Hypothalamus (tissue), 51 donors: ENCODE data around the gene STKLD1.

Experiments used
- DNase-seq, 51 donors: peaks; one replicate each; lab custom pipeline; 2025; lab: John Stamatoyannopoulos, UW

STKLD1 gene

DNA sequence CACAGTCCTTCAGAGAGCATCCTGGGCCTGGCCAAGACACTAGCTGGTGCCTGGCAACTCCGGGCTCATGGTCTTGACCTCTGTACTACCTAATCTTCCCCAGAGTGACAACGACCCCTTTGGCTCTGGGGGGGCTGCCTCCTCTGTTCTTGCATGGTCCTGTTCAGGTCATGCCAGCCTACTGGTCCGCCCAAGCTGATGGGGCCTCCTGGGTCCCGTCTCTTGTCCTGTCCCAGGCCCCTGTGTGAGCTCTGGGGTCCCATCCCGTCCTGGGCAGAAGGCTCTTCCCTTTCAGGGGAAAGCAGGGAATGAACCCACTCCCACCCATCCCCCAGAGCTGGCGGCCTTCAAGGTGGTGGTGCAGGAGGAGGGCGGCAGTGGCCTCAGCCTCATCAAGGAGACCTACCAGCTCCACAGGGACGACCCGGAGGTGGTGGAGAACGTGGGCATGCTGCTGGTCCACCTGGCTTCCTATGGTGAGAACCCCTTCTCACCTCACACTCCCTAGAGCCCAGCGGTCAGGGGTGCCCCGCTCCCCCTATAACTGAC, 28.4 kb downstream of the STKLD1 start:
- no peak for DNase-seq

DNA sequence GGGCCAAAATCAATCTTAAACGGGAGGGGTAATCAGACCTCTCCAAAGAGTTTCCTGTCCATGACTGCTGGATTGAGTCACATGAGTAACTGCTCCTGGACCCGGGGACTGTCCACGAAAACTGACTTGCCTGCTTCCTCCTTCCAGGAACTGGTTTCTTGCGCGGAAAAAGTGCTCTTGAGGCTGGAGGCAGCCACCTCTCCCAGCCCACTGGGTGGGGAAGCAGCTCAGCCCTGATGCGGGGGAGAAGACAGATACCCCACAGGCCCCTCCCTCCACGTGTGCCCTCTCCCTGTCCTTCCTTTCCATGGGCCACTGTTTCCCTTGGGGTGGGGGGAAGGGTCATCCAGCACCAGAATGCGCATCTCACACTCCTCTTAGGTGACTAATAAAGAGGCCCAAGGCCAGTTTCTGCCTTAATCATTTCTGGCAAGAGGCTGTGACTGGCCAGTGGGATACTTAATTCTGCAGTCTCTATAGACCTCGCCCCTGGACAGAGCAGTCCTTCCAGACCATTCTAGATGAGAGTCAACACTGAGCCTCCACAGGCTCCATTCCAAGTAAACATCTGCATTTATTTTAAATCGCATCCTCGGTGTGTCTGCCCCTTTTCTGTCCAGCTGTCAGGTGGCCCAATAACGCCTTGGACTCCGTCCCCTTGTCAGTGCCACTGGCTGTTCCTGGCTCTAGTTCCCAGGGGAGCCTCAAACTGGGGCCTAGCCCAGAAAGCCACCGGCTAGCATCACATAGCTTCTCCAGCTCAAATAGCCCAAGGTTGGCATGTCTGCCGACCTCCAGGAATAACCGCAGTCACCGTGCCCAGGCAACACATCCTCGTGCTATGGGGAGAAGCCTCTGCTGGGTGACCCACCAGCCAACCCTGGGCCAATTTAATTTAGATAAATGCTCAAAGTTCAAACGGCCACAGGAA, 29.6 kb downstream of the STKLD1 start:
- DNase-seq: no peak

DNA sequence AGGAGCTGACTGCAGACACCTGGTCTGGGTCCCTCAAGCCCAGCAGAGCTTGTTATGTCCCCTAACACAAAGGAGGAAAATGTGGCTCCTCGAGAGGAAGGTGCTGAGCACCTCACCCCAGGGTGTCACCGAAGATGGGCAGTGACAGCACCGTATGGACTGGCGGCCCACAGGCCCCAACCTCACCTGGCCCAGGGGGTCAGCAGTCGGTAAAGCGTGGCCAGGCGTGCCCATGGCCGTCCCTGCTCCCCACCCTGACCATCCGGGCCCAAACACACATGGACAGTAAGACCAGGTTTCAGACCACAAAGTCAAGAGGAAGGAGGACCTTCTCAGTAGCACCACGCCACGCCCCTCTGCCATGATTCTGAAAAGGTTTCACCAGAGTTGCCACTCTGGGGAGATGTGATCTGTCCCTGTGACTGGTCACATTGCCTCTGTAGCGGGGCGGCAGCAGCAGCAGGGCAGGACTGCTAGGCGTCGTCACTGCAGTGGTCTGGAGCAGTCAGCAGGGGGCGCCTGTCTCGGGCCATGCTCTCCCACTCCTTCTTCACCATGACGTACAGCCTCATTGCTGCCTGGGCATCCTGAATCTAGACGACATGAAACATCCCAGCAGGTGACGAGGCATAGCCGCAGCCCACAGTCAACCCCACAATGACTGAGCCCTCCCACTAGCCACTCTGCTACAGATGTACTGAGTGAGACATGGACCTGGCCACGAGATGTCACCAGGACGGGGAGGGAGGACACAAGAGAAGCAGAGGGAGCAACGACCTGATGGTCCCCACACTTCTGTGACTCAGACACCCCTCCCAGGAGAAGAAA, 30.5 kb downstream of the STKLD1 start:
- peak in 47 of 51 donors; percentile 5 to 79 (median 48) for DNase-seq

DNA sequence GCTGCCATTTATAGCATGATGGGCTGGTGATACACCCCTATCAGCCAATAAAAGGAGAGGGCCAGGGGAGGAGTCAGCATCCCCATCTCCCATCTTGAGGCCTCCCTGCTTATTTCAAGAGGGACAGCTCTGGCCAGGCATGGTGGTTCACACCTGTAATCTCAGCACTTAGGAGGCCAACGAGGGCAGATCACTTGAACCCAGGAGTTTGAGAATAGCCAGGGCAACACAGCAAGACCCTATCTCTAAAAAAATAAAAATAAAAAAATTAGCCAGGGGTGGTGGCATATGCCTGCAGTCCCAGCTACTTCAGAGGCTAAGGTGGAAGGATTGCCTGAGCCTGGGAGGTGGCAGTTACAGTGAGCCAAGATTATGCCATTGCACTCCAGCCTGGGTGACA, 31.9 kb downstream of the STKLD1 start:
- DNase-seq: no peak

DNA sequence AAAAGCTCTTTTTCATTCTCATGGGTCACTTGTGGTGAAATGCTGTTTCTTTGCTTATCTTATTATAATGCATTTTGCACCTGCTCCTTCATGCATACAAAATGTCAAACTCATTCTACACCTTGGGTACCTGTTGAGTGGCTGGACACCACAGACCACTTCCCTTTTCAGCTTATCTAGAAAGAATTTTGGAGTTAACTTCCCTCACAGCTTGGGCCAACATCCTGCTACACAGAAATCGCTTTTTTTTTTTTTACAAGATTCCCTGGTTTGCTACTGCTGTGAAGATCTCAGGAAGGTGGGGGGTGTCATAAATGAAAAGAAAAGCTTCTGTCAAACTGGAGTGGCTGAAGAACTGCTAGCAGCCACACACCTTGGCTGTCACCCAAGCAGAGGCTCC, 39.0 kb downstream of the STKLD1 start:
- DNase-seq: no peak

DNA sequence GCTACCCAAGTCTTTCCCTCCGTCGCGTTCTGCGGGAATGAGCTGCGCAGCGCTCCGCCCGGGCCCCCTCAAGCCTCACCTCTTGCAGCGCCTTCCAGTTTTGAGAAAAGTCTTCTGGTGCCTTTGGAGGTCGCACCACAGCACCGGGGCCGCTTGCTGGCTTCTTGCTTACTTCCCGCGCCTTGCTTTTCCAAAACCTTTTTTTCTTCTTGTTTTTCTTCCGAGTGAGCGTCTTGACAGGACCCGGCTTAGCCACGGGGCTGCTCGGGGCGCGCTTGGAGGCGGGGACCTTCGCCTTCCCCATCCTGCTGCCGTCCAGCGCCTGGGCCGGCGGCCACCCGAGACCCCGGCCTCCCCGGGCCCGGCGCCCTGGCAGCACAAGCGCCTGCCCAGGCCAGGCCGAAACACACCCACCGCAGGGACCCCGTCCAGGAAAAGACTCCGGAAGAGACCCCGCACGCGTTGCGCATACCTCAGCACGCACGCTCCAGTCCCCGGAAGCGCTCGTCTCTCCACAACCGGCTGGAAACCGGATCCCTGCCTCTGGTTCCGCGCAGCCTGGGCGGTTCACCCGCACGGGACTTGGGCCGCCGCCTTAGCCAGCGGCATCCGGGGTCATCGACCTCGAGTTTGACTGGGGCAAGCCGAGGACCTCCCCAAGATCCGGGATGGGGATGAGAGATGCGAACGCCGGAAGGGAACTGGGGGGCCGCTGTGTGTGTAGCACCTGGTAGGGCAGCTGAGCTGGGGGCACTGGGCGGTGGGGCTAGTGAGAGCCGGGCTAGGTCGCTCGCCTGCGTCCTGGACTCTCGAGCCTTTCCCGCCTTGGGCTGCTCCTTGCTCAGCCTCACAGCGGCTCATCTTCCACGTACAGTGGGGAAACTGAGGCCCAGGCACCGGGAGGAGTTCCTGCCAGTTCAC, 41.6 kb downstream of the STKLD1 start, which contains the start of gene REXO4:
Gene REXO4 (minus strand): TSS at position 470 of the 921 bp plus-strand sequence. CDS start 166 bp downstream, at position 304.
- DNase-seq: peak; percentile 49 to 94 (median 76)

DNA sequence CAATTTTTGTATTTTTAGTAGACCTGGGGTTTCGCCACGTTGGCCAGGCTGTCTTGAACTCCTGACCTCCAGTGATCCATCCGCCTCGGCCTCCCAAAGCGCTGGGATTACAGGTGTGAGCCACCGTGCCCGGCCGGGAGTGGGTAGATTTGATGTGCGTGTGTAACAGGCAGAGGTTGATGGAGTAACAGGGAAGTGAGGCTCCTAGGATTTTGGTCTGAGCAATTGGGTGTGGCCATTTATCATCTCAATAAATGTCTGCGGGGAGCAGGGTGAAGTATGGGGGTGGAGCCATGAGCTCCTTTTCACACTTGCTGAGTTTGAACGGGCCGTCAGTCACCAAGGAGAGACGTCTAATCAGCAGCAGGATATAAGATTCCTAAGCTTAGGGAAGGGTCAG, 42.8 kb downstream of the STKLD1 start:
- DNase-seq: no peak

DNA sequence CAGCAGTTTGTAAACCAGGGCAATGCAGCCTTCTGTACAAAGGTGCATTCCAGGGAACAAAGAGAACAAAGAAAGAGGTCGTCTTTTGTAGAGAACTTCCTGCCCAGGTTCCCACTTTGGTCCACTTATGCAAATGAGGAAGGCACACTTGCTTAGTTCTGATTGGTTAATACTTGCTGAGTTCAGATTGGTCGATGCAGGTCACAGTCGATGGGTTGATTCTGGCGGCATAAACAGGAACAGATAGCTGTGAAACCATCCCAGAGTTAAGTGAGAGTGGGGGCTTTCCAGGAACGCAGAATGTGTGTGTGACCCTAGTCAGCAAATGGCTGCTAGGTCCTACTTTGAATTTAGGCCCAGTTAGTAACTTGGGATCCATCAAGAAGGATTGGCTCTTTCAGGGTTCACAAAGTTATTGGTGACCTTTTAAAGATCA, 44.2 kb downstream of the STKLD1 start:
- DNase-seq: no peak

DNA sequence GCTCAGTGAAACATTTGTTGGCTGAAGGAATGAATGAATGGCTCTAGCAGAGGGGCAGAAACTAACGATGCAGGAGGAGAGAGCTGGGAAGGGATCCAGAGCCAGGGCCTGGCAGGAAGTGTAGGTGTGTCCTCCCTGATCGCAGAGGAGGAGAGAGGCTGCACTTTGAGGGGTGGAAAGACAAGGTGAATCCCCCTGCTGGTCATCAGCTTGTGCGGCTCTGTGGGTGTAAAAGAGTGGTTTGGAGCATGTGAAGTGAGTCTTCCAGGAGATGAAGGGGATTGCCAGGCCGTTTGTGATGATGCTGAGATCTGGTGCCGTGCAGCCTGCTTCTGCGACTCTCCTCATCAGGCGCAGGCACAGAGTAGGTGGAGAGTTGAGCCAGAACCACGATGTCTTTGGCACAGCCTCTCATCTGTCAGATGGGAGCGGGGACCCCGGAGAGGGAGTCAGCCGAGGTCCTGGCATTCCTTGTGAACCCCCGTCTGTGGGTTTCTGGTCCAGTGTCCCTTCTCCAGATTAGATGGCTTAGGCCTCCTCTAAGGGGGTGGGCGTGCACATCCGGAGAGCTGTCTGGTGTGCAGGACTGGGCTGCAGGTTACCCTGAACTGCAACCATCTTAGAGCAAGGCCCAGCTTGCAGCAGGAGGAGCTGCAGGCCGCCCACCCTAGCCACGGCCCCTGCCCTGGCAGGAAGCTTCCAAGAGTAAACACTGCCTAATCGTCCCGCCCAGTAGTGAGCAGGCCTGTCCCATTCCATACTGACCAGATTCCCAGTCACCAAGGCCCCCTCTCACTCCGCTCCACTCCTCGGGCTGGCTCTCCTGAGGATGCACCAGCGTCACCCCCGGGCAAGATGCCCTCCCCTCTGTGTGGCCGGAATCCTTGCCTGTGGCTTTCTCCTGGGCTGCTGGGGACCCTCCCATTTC, 45.7 kb downstream of the STKLD1 start, which contains the start of gene ADAMTS13:
Gene ADAMTS13 (plus strand): TSS at position 753 of the 928 bp plus-strand sequence. CDS start 77 bp downstream, at position 830.
- peak in 1 of 51 donors; percentile 52 for DNase-seq

DNA sequence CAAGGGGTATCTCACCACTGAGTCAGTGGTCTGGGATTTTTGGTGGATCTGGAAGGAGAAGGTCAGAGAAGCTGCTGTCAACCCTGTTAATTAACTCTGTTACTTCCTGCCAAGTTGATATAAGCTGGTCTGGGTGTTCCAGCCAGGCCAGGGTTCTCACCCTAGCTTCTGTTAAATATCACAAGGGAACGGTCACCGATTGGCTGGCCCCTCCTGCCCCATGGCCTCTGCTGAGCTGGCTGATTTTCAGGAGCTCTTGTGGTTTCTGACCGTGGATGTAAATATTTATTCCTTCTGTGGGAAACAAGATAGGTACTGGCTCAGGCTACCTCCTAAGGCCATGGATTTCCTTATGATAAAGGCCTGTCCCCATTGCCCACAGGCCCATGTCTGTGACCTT, 47.0 kb downstream of the STKLD1 start:
- DNase-seq: no peak

DNA sequence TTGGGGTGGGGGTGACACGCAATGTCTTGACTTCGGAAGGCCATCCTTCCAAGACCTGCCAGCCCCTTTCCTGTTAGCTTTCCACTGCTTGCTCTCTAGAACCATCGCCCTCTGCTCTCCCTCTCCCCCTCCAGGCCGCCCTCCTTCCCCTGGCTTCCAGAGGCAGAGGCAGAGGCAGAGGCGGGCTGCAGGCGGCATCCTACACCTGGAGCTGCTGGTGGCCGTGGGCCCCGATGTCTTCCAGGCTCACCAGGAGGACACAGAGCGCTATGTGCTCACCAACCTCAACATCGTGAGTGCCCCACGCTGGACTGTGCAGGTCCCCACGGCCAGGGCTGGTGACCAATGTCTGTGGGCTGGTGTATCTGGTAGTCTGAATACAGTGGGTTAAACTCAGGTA, 48.0 kb downstream of the STKLD1 start:
- DNase-seq: no peak

DNA sequence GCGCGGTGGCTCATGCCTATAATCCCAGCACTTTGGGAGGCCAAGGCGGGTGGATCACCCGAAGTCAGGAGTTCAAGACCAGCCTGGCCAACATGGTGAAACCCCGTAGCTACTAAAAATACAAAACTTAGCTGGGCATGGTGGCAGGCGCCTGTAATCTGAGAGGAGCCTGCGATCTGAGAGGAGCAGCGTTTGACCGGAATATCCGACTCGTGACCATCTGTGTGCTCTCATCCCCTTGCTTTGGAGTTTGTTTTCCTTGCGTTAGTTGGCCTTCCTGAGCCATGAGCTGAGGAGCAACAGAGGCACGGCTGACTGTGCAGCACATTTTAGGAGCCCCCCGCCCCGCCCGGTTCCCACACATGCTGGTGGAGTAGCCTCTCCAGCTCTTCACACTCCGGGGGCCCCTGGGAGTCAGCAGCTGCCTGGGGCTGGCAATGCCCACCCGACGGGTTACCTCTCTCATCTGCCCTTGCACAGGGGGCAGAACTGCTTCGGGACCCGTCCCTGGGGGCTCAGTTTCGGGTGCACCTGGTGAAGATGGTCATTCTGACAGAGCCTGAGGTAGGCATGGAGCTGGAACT, 49.0 kb downstream of the STKLD1 start:
- no peak for DNase-seq

DNA sequence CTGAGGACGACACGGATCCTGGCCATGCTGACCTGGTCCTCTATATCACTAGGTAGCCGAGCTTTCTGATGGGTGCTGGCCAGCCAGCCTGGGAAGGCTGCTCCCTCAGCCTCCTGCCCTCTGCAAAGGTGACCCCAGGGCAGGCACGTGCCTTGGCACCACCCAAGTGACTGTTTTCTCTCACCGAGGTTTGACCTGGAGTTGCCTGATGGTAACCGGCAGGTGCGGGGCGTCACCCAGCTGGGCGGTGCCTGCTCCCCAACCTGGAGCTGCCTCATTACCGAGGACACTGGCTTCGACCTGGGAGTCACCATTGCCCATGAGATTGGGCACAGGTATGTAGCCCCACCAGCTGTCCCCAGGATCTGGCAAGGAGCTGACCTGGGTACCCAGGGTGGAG, 49.8 kb downstream of the STKLD1 start:
- no peak for DNase-seq

DNA sequence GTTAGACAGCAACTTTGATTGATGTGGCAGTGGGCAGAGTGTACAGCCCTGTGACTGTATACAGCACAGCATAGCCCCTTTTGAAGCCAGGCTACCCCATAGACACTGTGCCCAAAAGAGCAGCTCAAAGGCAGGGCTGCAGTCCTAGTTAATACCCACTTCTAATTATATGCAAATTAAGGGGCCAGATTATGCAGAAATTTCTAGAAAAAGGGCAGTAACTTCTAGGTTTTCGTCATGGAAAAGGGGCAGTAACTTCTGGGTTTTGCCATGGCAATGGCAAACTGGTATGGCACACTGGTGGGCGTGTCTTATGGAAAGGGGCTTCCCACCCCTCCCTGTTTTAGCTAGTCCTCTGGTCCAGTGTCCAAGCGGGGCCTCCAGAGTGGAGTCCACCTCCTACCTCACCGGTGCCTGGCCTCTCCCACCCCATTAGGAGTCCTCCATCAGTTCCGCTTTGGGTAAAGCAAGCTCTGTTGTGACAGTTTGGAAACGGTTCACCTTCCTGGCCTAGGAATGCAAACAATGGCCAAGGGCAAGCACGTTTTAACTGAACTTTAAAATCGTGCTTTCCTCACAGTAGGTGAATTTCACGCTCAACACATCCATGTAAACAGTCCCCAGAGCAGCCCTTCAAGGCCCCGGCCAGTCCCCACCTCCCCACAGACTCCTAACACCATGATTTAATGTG, 51.6 kb downstream of the STKLD1 start:
- DNase-seq: no peak

DNA sequence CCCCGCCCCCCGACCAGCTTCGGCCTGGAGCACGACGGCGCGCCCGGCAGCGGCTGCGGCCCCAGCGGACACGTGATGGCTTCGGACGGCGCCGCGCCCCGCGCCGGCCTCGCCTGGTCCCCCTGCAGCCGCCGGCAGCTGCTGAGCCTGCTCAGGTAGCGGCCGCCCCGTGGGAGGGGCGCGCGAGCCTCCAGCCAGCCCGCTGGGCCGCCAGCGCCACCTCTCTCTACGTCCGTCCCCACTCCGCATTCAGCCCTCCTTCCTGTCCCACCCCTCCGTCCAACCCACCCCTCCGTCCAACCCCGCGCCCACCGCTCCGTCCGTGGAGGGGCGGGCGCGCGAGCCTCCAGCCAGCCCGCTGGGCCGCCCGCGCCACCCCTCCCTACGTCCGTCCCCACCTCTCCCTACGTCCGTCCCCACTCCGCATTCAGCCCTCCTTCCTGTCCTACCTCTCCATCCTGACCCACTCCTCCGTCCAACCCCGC, 52.5 kb downstream of the STKLD1 start:
- no peak for DNase-seq

DNA sequence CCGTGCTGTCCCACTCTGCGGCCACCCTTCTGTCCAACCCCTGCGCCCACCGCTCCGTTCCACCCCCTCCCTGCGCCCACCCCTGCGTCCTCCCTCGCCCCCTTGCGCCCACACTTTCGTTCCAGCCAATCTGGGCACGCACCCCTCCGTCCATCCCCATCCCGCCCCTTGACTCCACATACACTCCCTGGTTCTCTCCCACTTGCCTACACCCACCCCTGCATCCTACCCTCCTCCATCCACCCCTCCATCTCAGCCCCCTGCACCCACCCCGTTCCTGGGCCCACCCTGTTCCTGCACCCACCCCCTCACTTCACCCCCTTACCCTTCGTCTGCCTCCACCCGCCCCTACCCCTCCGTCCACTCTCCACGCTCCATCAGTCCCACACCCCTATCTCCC, 53.0 kb downstream of the STKLD1 start:
- DNase-seq: no peak

DNA sequence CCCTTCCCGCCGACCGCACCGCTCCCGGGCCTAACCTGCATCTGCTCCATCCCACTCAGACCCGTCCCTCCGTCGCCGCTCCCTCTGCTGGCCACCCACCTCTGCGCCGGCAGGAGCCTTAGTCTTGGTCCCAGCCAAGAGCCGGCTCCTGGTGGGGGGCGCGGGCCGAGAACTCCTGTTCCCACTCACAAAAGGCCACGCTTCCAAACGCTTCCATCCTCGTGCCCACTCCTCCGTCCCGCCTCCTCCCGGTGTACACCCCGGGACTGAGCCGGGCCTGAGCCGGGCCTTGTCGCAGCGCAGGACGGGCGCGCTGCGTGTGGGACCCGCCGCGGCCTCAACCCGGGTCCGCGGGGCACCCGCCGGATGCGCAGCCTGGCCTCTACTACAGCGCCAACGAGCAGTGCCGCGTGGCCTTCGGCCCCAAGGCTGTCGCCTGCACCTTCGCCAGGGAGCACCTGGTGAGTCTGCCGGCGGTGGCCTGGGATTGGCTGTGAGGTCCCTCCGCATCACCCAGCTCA, 53.5 kb downstream of the STKLD1 start:
- no peak for DNase-seq
